HepG2 (cell line): Measurements from ENCODE around the gene EPB41L1. TPM values are rescaled to one million over a fixed set of nuclear protein-coding genes. Genes with fewer than 3 reads are reported as not detected.

ENCODE experiments used
- HES4 ChIP-seq: sonication (generic); formaldehyde crosslinking; IDR thresholded peaks from 2 replicates; pipeline ENCODE4 v1.9.0; 2021; ENCODE audit warnings: mild to moderate bottlenecking, missing genetic modification reagents, borderline replicate concordance
- KDM5A ChIP-seq: fragments of 200-600 bp; sonication (generic); IDR thresholded peaks from 2 replicates; pipeline ENCODE4 v1.7.0; 2018; ENCODE audit warnings: antibody characterized with exemption, mild to moderate bottlenecking, low read length, borderline replicate concordance
- KDM5B ChIP-seq: sonication (generic); formaldehyde crosslinking; IDR thresholded peaks from 2 replicates; pipeline ENCODE4 v1.4.0; 2020; ENCODE audit warnings: missing genetic modification reagents, mild to moderate bottlenecking, borderline replicate concordance
- SMARCC2 ChIP-seq: fragments of 450-650 bp; IDR thresholded peaks from 2 replicates; pipeline ENCODE4 v1.6.1; 2017; ENCODE audit warnings: antibody characterized with exemption, mild to moderate bottlenecking
- SOX13 ChIP-seq, 3 experiments: fragments of 450-650 bp in 1 of 3; sonication (generic) in 1 of 3; formaldehyde crosslinking in 1 of 3; IDR thresholded peaks in 2 of 3; conservative IDR thresholded peaks in 1 of 3; 2 replicates each; pipeline versions ENCODE4 v1.5.0 to v1.6.1; 2016 to 2020; ENCODE audit warnings: antibody characterized with exemption in 1 of 3, mild to moderate bottlenecking in 1 of 3, missing compliant biosample characterization in 1 of 3, missing genetic modification reagents in 1 of 3, moderate library complexity in 1 of 3
- SOX6 ChIP-seq, 2 experiments: fragments of 450-650 bp in 1 of 2; sonication (generic) in 1 of 2; formaldehyde crosslinking in 1 of 2; IDR thresholded peaks; 2 replicates each; pipeline versions ENCODE4 v1.4.0 to v1.6.1; 2017 to 2020; ENCODE audit warnings: antibody characterized with exemption in 1 of 2, mild to moderate bottlenecking in 1 of 2, missing genetic modification reagents in 1 of 2
- ZBTB39 ChIP-seq: sonication (generic); formaldehyde crosslinking; IDR thresholded peaks from 2 replicates; pipeline ENCODE4 v1.5.0; 2020; ENCODE audit warnings: missing genetic modification reagents
- ZFYVE20 ChIP-seq: sonication (generic); formaldehyde crosslinking; IDR thresholded peaks from 2 replicates; pipeline ENCODE4 v1.8.0; 2023; ENCODE audit warnings: low read depth, mild to moderate bottlenecking, moderate library complexity, missing genetic modification reagents, borderline replicate concordance
- ZGPAT ChIP-seq: IDR thresholded peaks from 2 replicates; pipeline ENCODE4 v1.6.1; 2016; ENCODE audit warnings: mild to moderate bottlenecking
- ZNF496 ChIP-seq: sonication (generic); formaldehyde crosslinking; IDR thresholded peaks from 2 replicates; pipeline ENCODE4 v1.8.1; 2023; ENCODE audit warnings: mild to moderate bottlenecking, moderate library complexity, missing genetic modification reagents; ENCODE audit not compliant: insufficient replicate concordance
- ZNF747 ChIP-seq: sonication (generic); formaldehyde crosslinking; IDR thresholded peaks from 2 replicates; pipeline ENCODE4 v1.8.1; 2023; ENCODE audit warnings: missing genetic modification reagents, mild to moderate bottlenecking, borderline replicate concordance
- ZSCAN30 ChIP-seq: sonication (generic); formaldehyde crosslinking; IDR thresholded peaks from 2 replicates; pipeline ENCODE4 v1.5.0; 2020; ENCODE audit warnings: mild to moderate bottlenecking, missing genetic modification reagents
- polyA plus RNA-seq, 8 experiments: library from polyadenylated mRNA; depleted of rRNA in 3 of 8; stranded (reverse) in 7 of 8; unstranded in 1 of 8; fragments of >200 nt; fragmentation: Illumina TruSeq in 4 of 8; extraction: Trizol in 4 of 8; gene quantifications; 2 replicates each; pipeline versions ENCODE4 v1.2.1 to v1.2.3, GENCODE V29; 2011 to 2016; ENCODE audit warnings: low read depth in 4 of 8, missing spikeins in 1 of 8, mixed read lengths in 1 of 8; ENCODE audit not compliant: insufficient read depth in 1 of 8
- total RNA-seq, 5 experiments: library from RNA; depleted of rRNA; stranded (reverse); fragments of >200 nt; fragmentation: Illumina TruSeq; extraction: Trizol; gene quantifications; 2 replicates each; pipeline ENCODE4 v1.2.3, GENCODE V29; 2016; ENCODE audit warnings: low read depth in 1 of 5
- TF ChIP-seq, protein P1 (sequence below): sonication (generic); formaldehyde crosslinking; IDR thresholded peaks from 2 replicates; pipeline ENCODE4 v1.4.0; 2020; ENCODE audit warnings: missing genetic modification reagents; ENCODE audit errors: not compliant biosample characterization
- TF ChIP-seq, protein P2 (sequence below): sonication (generic); formaldehyde crosslinking; IDR thresholded peaks from 2 replicates; pipeline ENCODE4 v1.9.0; 2021; ENCODE audit warnings: mild to moderate bottlenecking, missing genetic modification reagents

EPB41L1 gene
- total and polyA plus RNA-seq, 2 of the 13 experiments (the other 11 are each of a cell fraction or from before 2014, with no cell fraction given) = 16.7 to 39.0 TPM

- TF ChIP-seq KDM5A (peak; percentile 14; the same call in 1 of the 2 replicates), ZGPAT (CRISPR knock-in tag) (peak; percentile 67; the same call in 1 of the 2 replicates), KDM5B (CRISPR knock-in tag) (peak; percentile 81; the same call in 1 of the 2 replicates), ZBTB39 (peak; percentile 90; the same call in 1 of the 2 replicates), SMARCC2 (peak; percentile 45; the same call in 1 of the 2 replicates), ZNF747 (CRISPR knock-in tag) (no peak), ZSCAN30 (CRISPR knock-in tag) (no peak), ZFYVE20 (CRISPR knock-in tag) (no peak), ZNF496 (CRISPR knock-in tag) (no peak), SOX6 (IDR thresholded peaks at IDR 0.05) (no peak), SOX6 (CRISPR knock-in tag; IDR thresholded peaks at IDR 0.05) (peak; percentile 82), SOX13 (IDR thresholded peaks at IDR 0.05) (no peak), SOX13 (CRISPR knock-in tag; conservative IDR thresholded peaks at IDR 0.05 in 1 of 2, IDR thresholded peaks at IDR 0.05 in 1 of 2) (0 out of 4 replicates have a peak, but pooled peaks of 1 of the 2 experiments have one; percentile 82), HES4 (CRISPR knock-in tag) (no peak)
- TF ChIP-seq, protein P1, sequence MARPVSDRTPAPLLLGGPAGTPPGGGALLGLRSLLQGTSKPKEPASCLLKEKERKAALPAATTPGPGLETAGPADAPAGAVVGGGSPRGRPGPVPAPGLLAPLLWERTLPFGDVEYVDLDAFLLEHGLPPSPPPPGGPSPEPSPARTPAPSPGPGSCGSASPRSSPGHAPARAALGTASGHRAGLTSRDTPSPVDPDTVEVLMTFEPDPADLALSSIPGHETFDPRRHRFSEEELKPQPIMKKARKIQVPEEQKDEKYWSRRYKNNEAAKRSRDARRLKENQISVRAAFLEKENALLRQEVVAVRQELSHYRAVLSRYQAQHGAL (CRISPR knock-in tag) = no peak
- TF ChIP-seq, protein P2, sequence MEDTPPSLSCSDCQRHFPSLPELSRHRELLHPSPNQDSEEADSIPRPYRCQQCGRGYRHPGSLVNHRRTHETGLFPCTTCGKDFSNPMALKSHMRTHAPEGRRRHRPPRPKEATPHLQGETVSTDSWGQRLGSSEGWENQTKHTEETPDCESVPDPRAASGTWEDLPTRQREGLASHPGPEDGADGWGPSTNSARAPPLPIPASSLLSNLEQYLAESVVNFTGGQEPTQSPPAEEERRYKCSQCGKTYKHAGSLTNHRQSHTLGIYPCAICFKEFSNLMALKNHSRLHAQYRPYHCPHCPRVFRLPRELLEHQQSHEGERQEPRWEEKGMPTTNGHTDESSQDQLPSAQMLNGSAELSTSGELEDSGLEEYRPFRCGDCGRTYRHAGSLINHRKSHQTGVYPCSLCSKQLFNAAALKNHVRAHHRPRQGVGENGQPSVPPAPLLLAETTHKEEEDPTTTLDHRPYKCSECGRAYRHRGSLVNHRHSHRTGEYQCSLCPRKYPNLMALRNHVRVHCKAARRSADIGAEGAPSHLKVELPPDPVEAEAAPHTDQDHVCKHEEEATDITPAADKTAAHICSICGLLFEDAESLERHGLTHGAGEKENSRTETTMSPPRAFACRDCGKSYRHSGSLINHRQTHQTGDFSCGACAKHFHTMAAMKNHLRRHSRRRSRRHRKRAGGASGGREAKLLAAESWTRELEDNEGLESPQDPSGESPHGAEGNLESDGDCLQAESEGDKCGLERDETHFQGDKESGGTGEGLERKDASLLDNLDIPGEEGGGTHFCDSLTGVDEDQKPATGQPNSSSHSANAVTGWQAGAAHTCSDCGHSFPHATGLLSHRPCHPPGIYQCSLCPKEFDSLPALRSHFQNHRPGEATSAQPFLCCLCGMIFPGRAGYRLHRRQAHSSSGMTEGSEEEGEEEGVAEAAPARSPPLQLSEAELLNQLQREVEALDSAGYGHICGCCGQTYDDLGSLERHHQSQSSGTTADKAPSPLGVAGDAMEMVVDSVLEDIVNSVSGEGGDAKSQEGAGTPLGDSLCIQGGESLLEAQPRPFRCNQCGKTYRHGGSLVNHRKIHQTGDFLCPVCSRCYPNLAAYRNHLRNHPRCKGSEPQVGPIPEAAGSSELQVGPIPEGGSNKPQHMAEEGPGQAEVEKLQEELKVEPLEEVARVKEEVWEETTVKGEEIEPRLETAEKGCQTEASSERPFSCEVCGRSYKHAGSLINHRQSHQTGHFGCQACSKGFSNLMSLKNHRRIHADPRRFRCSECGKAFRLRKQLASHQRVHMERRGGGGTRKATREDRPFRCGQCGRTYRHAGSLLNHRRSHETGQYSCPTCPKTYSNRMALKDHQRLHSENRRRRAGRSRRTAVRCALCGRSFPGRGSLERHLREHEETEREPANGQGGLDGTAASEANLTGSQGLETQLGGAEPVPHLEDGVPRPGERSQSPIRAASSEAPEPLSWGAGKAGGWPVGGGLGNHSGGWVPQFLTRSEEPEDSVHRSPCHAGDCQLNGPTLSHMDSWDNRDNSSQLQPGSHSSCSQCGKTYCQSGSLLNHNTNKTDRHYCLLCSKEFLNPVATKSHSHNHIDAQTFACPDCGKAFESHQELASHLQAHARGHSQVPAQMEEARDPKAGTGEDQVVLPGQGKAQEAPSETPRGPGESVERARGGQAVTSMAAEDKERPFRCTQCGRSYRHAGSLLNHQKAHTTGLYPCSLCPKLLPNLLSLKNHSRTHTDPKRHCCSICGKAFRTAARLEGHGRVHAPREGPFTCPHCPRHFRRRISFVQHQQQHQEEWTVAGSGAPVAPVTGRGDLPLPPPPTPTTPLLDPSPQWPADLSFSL (CRISPR knock-in tag) = no peak
These were observed 28.1 kb downstream of the EPB41L1 start (continued) for GRCh38 chr20:36182604-36183154.
